Effector memory CD8-positive, alpha-beta T cell (primary cell): ENCODE results near the gene EFCAB5.
"Not testable (repeated sequence)": the region's sequence is repeated elsewhere in the genome, so short reads cannot be mapped to it uniquely, and the experiment has no call there.

Source experiments
- ATAC-seq: fragments of 150-1000 bp; cut with Tn5 transposase; replicated peaks from 2 replicates; pipeline ENCODE4 v1.10.0; 2021; ENCODE audit warnings: mild to moderate bottlenecking, moderate library complexity
- DNase-seq, 3 experiments: peaks; one replicate each; pipeline ENCODE4 v3.0.0; 2021
- H3K27ac Mint-ChIP-seq, 2 donors: one replicate each; pipeline ENCODE4 v1.8.0; 2022; ENCODE audit warnings: mild to moderate bottlenecking in 2 of 2, mixed read lengths in 2 of 2, moderate library complexity in 2 of 2
- H3K27me3 Mint-ChIP-seq, 2 donors: one replicate each; pipeline ENCODE4 v1.8.0; 2022; ENCODE audit warnings: mixed read lengths in 2 of 2
- H3K36me3 Mint-ChIP-seq: one replicate; pipeline ENCODE4 v1.8.0; 2022; ENCODE audit warnings: mild to moderate bottlenecking, moderate library complexity, mixed read lengths; ENCODE audit not compliant: insufficient read depth
- H3K4me1 Mint-ChIP-seq, 2 donors: one replicate each; pipeline ENCODE4 v1.8.0; 2022; ENCODE audit warnings: low read depth in 2 of 2, mixed read lengths in 2 of 2
- H3K4me3 Mint-ChIP-seq, 2 donors: one replicate each; pipeline ENCODE4 v1.8.0; 2022; ENCODE audit warnings: mild to moderate bottlenecking in 2 of 2, mixed read lengths in 2 of 2, moderate library complexity in 2 of 2
- H3K9me3 Mint-ChIP-seq, 2 donors: one replicate each; pipeline ENCODE4 v1.8.0; 2022; ENCODE audit warnings: mixed read lengths in 2 of 2

Gene EFCAB5

DNA sequence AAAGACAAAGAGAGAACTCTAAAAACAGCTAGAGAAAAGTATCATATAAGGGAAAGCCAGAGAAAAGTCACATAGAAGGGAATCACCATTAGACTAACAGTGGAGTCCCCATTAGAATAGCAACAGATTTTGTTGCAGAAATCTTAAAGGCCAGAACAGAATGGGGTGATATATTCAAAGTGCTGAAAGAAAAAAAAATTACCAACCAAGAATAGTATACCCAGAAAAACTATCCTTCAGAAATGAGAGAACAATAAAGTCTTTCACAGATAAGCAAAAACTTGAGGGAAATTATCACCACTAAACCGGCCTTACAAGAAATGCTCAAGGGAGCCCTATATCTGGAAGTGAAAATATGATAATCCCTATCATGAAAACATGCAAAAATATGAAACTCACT is 123.3 kb downstream of the EFCAB5 start:
- peaks cover 58 to 89% of the 10 kb centered on the region in 2 donors for H3K27me3 Mint-ChIP-seq
- peaks cover 9 to 26% of the 10 kb centered on the region in 2 donors for H3K9me3 Mint-ChIP-seq
- no peak overlapping the region for H3K27ac Mint-ChIP-seq
- H3K4me3 Mint-ChIP-seq = no peak overlapping the region
- DNase-seq = no peak
- no peaks in the 10 kb centered on the region for H3K36me3 Mint-ChIP-seq
- ATAC-seq = no peak
- no peaks in the 10 kb centered on the region for H3K4me1 Mint-ChIP-seq

GRCh38 chr17:30068465-30068864 is 127.0 kb downstream of the EFCAB5 start:
- ATAC-seq (no peak), DNase-seq (no peak)
- Mint-ChIP-seq H3K27me3 (peaks cover 43 to 55% of the 10 kb centered on the region in 2 donors), H3K27ac (no peak overlapping the region), H3K4me1 (no peaks in the 10 kb centered on the region), H3K9me3 (peaks cover 9 to 26% of the 10 kb centered on the region in 2 donors), H3K36me3 (no peaks in the 10 kb centered on the region), H3K4me3 (no peak overlapping the region)

DNA sequence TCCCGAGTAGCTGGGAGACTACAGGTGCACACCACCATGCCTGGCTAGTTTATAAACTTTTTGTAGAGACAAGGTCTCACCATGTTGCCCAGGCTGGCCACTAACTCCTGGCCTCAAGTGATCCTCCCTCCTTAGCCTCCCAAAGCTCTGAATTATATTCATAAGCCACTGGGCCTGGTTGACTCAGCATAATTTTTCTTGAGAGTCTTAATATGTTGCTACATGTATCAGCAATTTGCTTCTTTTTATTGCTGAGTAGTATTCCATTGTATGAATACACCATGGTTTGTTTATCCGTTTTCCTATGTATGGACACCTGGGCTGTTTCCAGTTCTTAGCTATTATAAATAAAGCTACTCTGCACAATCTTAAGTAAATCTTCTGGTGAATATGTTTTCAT is 132.8 kb downstream of the EFCAB5 start:
- no peaks in the 10 kb centered on the region for H3K36me3 Mint-ChIP-seq
- peaks cover 28 to 40% of the 10 kb centered on the region in 2 donors for H3K27me3 Mint-ChIP-seq
- no peak overlapping the region for H3K27ac Mint-ChIP-seq
- H3K9me3 Mint-ChIP-seq = no peaks in the 10 kb centered on the region
- DNase-seq = no peak
- H3K4me1 Mint-ChIP-seq = no peaks in the 10 kb centered on the region
- ATAC-seq = no peak
- no peak overlapping the region for H3K4me3 Mint-ChIP-seq

- H3K4me3 Mint-ChIP-seq = no peak overlapping the region
- H3K9me3 Mint-ChIP-seq = no peaks in the 10 kb centered on the region
- peaks cover 28 to 36% of the 10 kb centered on the region in 2 donors for H3K27me3 Mint-ChIP-seq
- H3K4me1 Mint-ChIP-seq = no peaks in the 10 kb centered on the region
- no peak overlapping the region for H3K27ac Mint-ChIP-seq
- ATAC-seq (no peak), DNase-seq (no peak)
- H3K36me3 Mint-ChIP-seq = no peaks in the 10 kb centered on the region
These were observed 133.3 kb downstream of the EFCAB5 start for GRCh38 chr17:30074730-30075129.

GRCh38 chr17:30082773-30083172 is 141.3 kb downstream of the EFCAB5 start:
- DNase-seq (no peak), ATAC-seq (no peak)
- Mint-ChIP-seq H3K27ac (no peak overlapping the region), H3K4me1 (no peaks in the 10 kb centered on the region), H3K9me3 (no peaks in the 10 kb centered on the region), H3K4me3 (no peak overlapping the region), H3K36me3 (no peaks in the 10 kb centered on the region), H3K27me3 (peaks cover 51 to 64% of the 10 kb centered on the region in 2 donors)

- Mint-ChIP-seq H3K27ac (no peak overlapping the region), H3K9me3 (no peaks in the 10 kb centered on the region)
- ATAC-seq = no peak
These were observed 143.4 kb downstream of the EFCAB5 start for GRCh38 chr17:30084788-30085187.

GRCh38 chr17:30086896-30087295 is 145.5 kb downstream of the EFCAB5 start:
- DNase-seq (no peak), ATAC-seq (no peak)
- no peak overlapping the region for H3K4me3 Mint-ChIP-seq
- no peak overlapping the region for H3K27ac Mint-ChIP-seq
- no peaks in the 10 kb centered on the region for H3K9me3 Mint-ChIP-seq
- H3K27me3 Mint-ChIP-seq = peaks cover 57 to 64% of the 10 kb centered on the region in 2 donors
- no peaks in the 10 kb centered on the region for H3K4me1 Mint-ChIP-seq
- H3K36me3 Mint-ChIP-seq = no peaks in the 10 kb centered on the region

More at GRCh38 chr17:30084788-30085187, 143.4 kb downstream of the EFCAB5 start:
- Mint-ChIP-seq H3K27me3 (peaks cover 51 to 67% of the 10 kb centered on the region in 2 donors), H3K4me3 (no peak overlapping the region), H3K36me3 (no peaks in the 10 kb centered on the region), H3K4me1 (no peaks in the 10 kb centered on the region)
- DNase-seq = no peak

DNA sequence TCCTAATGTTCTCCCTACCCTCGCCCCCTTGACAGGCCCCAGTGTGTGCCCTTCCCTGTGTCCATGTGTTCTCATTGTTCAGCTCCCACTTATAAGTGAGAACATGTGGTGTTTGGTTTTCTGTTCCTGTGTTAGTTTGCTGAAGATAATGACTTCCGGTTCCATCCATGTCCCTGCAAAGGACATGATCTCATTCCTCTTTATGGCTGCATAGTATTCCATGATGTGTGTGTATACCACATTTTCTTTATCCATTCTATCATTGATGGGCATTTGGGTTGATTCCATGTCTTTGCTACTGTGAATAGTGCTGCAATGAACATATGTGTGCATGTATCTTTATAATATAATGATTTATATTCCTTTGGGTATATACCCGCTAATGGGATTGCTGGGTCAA is 146.0 kb downstream of the EFCAB5 start:
- DNase-seq, ATAC-seq, H3K27ac Mint-ChIP-seq, H3K9me3 Mint-ChIP-seq, H3K4me1 Mint-ChIP-seq, H3K36me3 Mint-ChIP-seq, H3K4me3 Mint-ChIP-seq: not testable (repeated sequence)
- peaks cover 58 to 64% of the 10 kb centered on the region in 2 donors for H3K27me3 Mint-ChIP-seq

- DNase-seq (no peak), ATAC-seq (no peak)
- Mint-ChIP-seq H3K27ac (no peak overlapping the region), H3K4me1 (peaks cover 6 to 8% of the 10 kb centered on the region in 2 donors), H3K27me3 (peaks cover 44 to 53% of the 10 kb centered on the region in 2 donors), H3K9me3 (no peaks in the 10 kb centered on the region), H3K36me3 (no peaks in the 10 kb centered on the region), H3K4me3 (no peak overlapping the region)
These were observed 149.8 kb downstream of the EFCAB5 start for GRCh38 chr17:30091121-30091670.

GRCh38 chr17:30091771-30092170 is 150.3 kb downstream of the EFCAB5 start:
- no peaks in the 10 kb centered on the region for H3K36me3 Mint-ChIP-seq
- no peak overlapping the region for H3K4me3 Mint-ChIP-seq
- peaks cover 6 to 8% of the 10 kb centered on the region in 2 donors for H3K4me1 Mint-ChIP-seq
- H3K27me3 Mint-ChIP-seq = peaks cover 39 to 48% of the 10 kb centered on the region in 2 donors
- no peak for DNase-seq
- H3K27ac Mint-ChIP-seq = no peak overlapping the region
- no peaks in the 10 kb centered on the region for H3K9me3 Mint-ChIP-seq
- no peak for ATAC-seq

GRCh38 chr17:30092886-30093285 is 151.5 kb downstream of the EFCAB5 start:
- Mint-ChIP-seq H3K27ac (no peak overlapping the region), H3K36me3 (no peaks in the 10 kb centered on the region), H3K9me3 (no peaks in the 10 kb centered on the region), H3K27me3 (peaks cover 28 to 38% of the 10 kb centered on the region in 2 donors), H3K4me1 (peaks cover 6 to 8% of the 10 kb centered on the region in 2 donors), H3K4me3 (no peak overlapping the region)
- ATAC-seq (no peak), DNase-seq (no peak)

DNA sequence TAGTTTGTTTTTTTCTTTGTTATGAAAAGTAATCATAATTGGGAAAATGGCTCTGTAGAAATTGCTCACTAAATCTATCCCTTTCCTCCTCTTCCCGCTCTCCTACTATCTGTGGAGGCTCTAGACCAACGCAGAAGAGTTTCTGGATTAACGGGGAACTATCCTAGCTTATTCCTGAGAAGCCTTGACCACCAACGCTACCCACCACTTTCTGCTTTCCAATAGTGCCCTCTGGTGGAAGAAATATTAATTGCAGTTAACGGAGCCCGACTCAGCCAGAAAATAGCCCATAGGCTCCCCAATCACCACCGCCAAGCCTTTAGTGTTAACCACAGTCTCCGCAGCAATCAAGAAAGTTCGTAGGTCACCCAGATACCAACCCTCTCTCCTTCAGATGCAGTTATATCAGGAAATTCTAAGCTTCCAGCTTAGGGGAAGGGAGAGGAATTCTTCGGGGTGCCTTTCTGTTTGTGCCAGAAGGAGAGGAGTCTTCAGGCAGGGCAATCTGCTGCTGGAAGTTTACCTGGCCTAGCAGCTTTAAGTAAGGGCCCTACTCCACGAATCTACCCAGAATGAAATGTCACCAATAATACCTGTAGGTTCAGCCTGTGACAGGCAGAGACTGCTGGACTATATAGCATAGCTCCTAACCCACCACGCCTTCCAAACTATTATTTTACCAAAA is 152.2 kb downstream of the EFCAB5 start:
- Mint-ChIP-seq H3K9me3 (no peaks in the 10 kb centered on the region), H3K4me3 (peak overlapping the region in 1 of 2 donors; percentile 13), H3K4me1 (peaks cover 6 to 8% of the 10 kb centered on the region in 2 donors), H3K27ac (peak overlapping the region in 1 of 2 donors; percentile 38), H3K36me3 (no peaks in the 10 kb centered on the region), H3K27me3 (peaks cover 32 to 41% of the 10 kb centered on the region in 2 donors)
- DNase-seq = peak; percentile 59 to 64 (median 59)
- peak; percentile 80 for ATAC-seq

DNA sequence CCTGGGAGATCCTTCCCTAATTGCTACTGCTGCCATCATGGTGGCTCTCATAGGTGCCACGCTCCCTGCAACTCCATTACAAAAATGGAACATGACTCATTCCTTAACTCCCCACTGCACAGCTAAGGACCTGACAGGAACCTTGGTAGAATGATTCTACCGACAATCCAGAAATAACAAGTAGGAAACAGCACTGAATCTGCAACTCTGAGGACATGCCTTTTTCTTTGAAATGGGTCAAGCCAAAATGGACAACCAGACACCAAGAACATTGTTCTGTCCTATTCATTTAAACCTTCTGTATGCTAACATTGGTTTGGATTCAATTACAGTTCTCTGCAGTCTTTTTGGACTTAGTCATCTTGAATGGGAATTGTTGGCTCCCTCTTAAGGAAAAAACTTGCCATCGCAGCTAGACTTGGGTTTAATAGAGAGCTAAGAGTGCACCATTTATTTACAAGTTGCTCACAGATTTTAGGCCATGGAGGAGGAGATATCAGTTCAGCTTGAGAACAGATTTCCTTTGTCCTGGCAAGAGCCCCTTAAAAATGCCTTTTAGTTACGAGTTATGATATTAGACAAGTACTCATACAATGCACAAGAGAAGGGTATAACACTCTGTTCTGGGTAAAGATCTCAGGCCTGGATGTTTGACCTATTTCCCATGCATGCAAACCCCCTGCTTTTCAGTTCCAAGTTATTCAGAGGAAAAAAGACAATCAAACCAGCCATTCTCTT is 154.2 kb downstream of the EFCAB5 start:
- no peaks in the 10 kb centered on the region for H3K36me3 Mint-ChIP-seq
- DNase-seq = no peak
- no peaks in the 10 kb centered on the region for H3K9me3 Mint-ChIP-seq
- peaks cover 6 to 8% of the 10 kb centered on the region in 2 donors for H3K4me1 Mint-ChIP-seq
- H3K27ac Mint-ChIP-seq = no peak overlapping the region
- ATAC-seq = no peak
- peaks cover 20 to 27% of the 10 kb centered on the region in 2 donors for H3K27me3 Mint-ChIP-seq
- no peak overlapping the region for H3K4me3 Mint-ChIP-seq
